GM12875 (cell line): ENCODE data around the gene CHD8.
"Not testable (repeated sequence)": the region's sequence is repeated elsewhere in the genome, so short reads cannot be mapped to it uniquely, and the experiment has no call there.

Experiments
- H3K4me3 ChIP-seq: one replicate; pipeline ENCODE4 v1.5.1; 2011; ENCODE audit warnings: low read depth, low read length, control low read depth
- CTCF ChIP-seq: IDR thresholded peaks from 2 replicates; pipeline ENCODE4 v1.5.1; 2011; ENCODE audit warnings: low read depth, mild to moderate bottlenecking, control low read depth, inconsistent platforms, low read length, moderate library complexity, borderline replicate concordance; ENCODE audit not compliant: insufficient read depth

CHD8 gene

DNA sequence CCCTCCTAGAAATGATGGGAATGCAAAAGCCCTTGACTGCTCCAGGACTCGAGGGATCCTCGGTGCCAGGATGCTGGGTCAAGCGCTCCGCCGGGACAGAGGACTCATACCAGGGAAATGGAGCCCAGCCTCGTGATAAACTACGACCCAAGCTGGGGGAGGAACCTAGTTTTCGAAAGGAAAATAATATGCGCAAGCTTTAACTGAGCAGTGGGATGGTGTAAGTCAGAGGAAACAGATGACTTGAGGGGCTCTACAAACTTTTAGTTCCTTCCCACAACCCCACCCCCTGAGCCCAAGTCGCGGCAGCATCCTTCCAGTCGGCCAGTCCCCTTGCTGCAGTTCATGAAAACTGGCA, 71.5 kb downstream of the CHD8 start:
- TF ChIP-seq CTCF: no peak
- peak overlapping the region; percentile 55 for H3K4me3 ChIP-seq

- peak within 1 kb of the TSS; percentile 55 for H3K4me3 ChIP-seq
- no peak for TF ChIP-seq CTCF
Observed at GRCh38 chr14:21383848-21384493, 72.0 kb downstream of the CHD8 start, which contains the start of gene SUPT16H. Gene SUPT16H, minus strand, starts transcription at chr14:21384019. Its CDS starts 92 bp downstream, at chr14:21383927.

- peak overlapping the region; percentile 55 for H3K4me3 ChIP-seq
- TF ChIP-seq CTCF: no peak
Observed at GRCh38 chr14:21382886-21383847, 72.8 kb downstream of the CHD8 start.

GRCh38 chr14:21382095-21382494, 73.8 kb downstream of the CHD8 start:
- H3K4me3 ChIP-seq: no peak overlapping the region

DNA sequence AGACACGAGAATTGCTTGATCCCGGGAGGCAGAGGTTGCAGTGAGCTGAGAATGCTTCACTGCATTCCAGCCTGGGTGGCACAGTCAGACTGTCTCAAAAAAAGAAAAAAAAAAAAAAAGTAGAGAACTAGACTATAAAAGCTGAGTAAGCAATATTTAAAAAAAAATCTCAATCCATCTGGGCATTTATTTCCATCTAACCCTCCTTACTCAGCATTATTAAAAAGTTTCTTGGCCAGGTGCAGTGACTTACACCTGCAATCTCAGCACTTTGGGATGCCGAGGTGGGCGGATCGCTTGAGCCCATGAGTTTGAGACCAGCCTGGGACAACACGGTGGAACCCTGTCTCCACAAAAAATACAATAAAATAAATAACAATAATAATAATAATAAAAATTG, 76.6 kb downstream of the CHD8 start:
- H3K4me3 ChIP-seq: no peak overlapping the region
- no peak for TF ChIP-seq CTCF

More at GRCh38 chr14:21382095-21382494, 73.8 kb downstream of the CHD8 start:
- no peak for TF ChIP-seq CTCF

- no peak overlapping the region for H3K4me3 ChIP-seq
- no peak for TF ChIP-seq CTCF
Observed at GRCh38 chr14:21373980-21374379, 81.9 kb downstream of the CHD8 start.

- H3K4me3 ChIP-seq: not testable (repeated sequence)
Observed at GRCh38 chr14:21372814-21373213, 83.1 kb downstream of the CHD8 start.
